ENCODE data around the gene LILRB5.

GRCh38 chr19:54253331-54254194 lies 3.5 kb downstream of the LILRB5 start:
- TF ChIP-seq POLR2A (IDR thresholded peaks at IDR 0.05): no peak
- TF ChIP-seq CTCF (IDR thresholded peaks at IDR 0.05 in 4 of 5, conservative IDR thresholded peaks at IDR 0.05 in 1 of 5): no peak
